HG02642 (cell line): Measurements from ENCODE around the gene IQGAP3.
"Not testable (repeated sequence)": the region's sequence is repeated elsewhere in the genome, so short reads cannot be mapped to it uniquely, and the experiment has no call there.

Source experiments
- ATAC-seq: cut with Tn5 transposase; IDR thresholded peaks from one replicate; pipeline ENCODE4 v1.9.1; 2021; ENCODE audit warnings: mild to moderate bottlenecking; ENCODE audit not compliant: unreplicated experiment, poor library complexity

IQGAP3 gene, protein sequence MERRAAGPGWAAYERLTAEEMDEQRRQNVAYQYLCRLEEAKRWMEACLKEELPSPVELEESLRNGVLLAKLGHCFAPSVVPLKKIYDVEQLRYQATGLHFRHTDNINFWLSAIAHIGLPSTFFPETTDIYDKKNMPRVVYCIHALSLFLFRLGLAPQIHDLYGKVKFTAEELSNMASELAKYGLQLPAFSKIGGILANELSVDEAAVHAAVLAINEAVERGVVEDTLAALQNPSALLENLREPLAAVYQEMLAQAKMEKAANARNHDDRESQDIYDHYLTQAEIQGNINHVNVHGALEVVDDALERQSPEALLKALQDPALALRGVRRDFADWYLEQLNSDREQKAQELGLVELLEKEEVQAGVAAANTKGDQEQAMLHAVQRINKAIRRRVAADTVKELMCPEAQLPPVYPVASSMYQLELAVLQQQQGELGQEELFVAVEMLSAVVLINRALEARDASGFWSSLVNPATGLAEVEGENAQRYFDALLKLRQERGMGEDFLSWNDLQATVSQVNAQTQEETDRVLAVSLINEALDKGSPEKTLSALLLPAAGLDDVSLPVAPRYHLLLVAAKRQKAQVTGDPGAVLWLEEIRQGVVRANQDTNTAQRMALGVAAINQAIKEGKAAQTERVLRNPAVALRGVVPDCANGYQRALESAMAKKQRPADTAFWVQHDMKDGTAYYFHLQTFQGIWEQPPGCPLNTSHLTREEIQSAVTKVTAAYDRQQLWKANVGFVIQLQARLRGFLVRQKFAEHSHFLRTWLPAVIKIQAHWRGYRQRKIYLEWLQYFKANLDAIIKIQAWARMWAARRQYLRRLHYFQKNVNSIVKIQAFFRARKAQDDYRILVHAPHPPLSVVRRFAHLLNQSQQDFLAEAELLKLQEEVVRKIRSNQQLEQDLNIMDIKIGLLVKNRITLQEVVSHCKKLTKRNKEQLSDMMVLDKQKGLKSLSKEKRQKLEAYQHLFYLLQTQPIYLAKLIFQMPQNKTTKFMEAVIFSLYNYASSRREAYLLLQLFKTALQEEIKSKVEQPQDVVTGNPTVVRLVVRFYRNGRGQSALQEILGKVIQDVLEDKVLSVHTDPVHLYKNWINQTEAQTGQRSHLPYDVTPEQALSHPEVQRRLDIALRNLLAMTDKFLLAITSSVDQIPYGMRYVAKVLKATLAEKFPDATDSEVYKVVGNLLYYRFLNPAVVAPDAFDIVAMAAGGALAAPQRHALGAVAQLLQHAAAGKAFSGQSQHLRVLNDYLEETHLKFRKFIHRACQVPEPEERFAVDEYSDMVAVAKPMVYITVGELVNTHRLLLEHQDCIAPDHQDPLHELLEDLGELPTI (N-terminal part only)

DNA sequence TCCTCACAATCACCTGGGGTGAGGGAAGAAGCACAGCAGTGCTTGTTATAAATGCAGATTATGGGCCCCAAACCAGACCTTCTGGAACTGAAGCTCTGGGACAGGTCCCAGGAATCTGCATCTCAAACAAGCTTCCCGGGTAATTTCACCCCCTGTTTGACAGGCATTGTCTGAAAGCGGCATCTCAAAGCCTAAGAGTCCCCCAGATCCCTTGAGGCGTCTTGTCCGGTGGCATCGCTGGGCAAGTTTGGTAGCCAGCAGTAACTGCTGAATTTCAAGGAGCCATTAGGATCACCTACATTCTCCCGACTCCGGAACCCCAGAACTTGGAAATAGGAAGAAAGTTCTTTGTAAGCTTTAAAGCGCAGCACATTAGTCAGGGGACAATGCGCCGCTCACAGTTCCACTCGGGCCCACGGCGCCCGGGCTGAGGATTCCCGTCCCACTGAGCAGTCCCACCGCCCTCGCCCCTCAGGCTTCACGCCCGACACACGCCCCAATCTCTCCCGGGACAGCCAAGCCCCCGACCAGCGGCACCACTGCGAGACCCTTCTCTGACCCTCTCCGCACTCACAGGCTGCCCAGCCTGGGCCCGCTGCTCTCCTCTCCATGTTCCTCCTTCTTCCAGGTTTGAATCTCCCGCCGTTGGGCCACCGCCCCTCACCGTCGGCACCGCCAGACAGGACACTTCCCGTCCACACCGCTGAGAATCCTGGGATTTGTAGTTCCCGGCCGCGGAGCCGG, at the start of gene IQGAP3:
Gene IQGAP3, minus strand, starts transcription at position 647 of the 744 bp plus-strand sequence. Its CDS starts 36 bp downstream, at position 611.
- ATAC-seq, result peak; percentile 71

DNA sequence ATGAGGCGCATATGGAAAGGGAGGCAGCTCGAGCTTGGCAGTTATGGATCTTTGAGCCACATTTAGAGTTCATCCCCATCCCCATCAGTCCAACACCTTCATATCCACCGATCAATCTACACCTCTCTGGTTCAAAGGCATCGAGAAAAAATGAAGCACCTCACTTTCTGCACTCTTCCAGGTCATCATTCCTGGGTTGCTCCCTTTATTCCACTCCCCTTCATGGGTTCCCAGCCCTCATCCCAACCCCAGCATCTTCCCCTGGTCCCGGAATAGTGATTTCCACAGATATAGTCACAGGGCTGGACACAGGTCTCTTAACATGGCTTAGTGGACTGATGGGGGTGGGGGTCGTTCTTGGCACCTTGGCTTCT, 47.2 kb upstream of the IQGAP3 start:
- ATAC-seq, result no peak

DNA sequence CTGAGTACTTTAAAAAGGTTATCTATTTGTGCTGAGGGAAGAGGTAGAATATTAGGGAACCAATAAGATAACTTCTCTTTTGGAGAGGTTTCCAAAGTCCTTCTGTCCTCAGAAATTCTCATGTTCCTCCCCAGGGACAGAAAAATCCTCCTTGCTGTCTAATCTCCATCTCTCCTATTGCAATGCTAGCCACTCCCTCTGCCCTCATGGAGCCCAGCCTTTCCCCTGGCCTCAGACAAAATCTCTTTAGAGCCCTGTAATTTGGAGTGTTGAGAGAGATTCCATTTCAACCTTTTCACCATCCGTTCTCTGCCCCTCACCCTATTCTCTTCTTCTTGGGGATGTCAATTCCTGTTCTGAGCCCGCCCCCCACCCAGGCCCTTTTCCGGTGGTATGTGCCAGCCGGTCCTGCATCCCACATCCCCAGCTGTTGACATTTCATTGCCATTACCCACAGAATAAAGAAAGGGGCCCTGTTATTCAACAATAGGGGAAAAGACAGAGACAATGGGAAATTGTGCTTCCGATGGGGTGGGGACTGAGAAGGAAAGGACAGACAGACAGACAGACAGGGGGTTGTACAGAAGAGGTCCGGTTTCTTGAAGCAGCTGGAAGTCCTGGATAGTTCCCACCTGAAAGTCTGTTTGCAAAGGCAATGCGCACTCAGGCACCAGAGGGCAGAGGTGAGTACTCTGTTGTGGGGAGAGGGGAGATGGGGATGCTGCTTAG, 46.7 kb upstream of the IQGAP3 start, which contains the start of gene HAPLN2:
Gene HAPLN2, plus strand, starts transcription at position 563 of the 729 bp plus-strand sequence. CDS start 4,076 bp downstream, outside the sequence.
- no peak for ATAC-seq

DNA sequence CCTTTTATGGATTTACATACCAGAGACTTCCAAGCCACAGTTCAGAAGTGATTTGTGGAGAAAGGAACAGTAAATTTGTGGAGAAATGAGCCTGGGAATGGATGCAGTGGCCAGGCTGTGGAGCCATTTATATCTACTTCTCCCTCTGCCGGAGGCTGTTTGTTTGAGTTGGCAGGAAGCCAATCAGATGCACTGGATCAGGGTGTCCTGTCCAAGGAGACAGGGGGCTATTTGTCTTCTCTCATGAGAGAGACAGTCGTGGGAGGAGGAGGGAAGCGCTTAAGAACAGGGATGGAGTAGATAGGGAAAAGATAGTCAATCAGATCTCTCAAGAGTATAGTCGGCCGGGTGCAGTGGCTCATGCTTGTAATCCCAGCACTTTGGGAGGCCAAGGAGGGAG, 44.1 kb upstream of the IQGAP3 start:
- ATAC-seq, result no peak

DNA sequence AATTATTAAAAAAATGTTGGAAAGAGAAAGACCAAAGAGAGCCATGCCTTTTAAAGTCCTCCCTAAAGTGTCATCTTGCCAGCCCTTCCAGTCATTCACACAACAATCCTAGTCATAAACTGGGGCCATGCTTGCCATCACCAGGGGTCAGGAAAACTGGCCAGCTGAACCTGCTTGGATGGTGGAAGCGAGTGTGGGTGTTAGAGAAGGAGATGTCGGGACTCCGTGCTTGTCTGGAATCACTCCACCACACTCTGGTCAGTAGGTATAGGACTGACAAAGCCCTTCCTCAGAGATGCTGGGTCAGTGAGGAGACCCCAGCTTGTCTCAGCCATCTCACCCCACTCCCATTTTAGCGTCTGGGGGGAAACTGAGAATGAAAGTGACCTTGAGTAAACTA, 43.6 kb upstream of the IQGAP3 start:
- ATAC-seq, result no peak

DNA sequence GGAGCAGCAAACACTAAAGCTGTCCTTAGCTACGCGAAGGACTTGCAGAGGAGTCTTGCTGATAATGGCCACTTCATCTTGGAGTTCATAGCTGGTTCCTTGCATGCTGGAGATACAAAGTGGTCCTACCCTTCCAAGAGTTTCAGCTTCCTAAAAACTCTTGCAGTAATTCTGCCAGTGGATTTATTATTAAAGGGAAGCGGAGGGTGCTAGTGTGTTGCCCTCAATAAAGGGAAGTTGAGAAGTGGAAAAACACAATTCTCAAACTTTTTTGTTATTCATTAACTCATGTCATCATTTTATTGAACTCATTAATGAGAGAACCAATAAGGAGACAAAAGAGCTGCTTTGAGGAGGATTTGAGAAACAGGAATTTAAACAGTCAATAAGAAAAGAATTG, 40.3 kb upstream of the IQGAP3 start:
- no peak for ATAC-seq

DNA sequence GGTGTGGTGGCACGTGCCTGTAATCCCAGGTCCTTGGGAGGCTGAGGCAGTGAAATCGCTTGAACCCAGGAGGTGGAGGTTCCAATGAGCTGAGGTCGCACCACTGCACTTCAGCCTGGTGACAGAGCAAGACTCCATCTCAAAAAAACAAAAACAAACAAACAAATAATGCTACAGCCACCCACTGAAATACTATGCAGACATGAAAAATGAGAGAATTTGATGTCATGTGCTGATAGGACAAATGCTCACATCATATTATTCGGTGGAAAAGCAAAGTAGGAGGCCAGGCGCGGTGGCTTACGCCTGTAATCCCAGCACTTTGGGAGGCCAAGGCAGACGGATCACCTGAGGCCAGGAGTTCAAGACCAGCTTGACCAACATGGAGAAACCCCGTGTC, 37.7 kb upstream of the IQGAP3 start:
- ATAC-seq, result not testable (repeated sequence)

DNA sequence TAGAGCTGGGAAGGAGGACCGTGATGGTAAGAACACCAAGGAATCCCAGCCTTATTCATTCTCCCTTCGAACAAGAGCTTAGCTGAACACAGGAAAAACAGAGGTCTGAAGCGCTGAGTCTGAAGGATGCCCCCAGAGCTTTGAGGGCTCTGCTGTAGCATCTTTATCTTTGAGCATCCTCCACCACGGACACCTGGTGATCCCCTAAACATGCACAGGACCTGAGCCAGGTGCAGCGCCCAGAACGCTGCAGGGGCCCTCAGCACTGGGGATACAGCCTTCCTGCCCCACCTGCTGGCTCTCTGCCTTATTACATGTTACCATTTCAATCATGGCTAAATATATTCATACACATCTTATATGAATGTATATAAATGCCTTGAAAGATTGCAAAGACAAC, 36.6 kb upstream of the IQGAP3 start:
- no peak for ATAC-seq

DNA sequence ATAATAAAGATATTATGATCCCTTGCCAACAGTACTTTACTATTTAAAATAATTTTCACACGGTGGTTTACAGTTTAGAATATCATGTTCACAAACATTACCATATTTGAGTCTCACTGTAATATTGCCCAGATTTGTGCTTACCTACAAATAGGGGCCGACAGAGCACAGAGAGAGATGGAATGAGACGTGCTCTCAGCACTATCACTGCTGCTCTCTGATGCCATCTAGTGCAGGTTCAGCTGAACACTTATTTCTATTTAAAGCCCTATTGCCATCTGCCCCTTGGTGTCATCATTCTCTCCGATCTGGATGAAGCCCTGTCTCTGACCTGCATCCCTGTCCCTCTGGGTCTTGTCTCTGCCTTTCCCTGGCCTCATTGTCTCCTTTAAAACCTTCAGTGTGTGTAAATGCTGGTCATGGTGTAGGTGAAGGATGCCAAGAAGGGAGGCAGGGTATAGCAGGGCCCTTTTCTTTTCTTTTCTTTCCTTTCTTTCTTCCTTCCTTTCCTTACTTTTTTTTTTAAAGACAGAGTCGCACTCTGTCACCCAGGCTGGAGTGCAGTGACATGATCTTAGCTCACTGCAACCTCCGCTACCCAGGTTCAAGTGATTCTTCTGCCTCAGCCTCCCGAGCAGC, 35.8 kb upstream of the IQGAP3 start:
- ATAC-seq, result no peak

DNA sequence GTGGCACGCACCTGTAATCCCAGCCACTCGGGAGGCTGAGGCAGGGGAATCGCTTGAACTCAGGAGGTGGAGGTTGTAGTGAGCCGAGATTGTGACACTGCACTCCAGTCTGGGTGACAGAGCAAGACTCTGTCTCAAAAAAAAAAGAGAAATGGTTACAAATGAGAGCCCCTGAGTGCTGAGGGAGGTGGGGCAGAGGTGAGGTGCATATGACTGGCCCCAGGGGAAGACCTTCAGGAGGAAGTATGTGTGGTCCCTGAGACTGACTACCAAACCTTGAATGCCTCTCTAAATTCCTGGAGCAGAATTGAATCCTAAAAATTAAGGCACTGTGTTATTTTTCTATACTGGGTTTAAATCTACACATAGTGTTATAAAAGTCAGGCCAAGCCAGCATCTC, 35.0 kb upstream of the IQGAP3 start:
- not testable (repeated sequence) for ATAC-seq

DNA sequence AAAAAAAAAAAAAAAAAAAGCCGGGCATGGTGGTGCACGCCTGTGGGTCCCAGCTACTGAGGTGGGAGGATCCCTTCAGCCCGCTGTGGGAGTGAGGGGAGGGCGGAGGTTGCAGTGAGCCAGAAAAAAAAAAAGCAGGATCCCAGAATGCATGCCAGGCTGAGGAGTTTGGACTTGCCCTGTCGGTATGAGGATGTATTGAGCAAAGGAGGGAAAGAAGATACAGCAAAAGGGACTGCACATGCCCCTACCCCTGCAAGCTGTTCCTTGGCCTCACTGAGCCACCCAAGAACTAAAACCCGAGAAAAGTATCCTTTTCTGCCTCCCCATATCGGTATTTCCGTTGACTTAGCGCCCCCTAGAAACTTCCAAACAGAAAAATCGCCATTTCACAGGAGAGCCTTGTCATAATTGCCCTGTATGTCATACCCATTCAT, 30.2 kb upstream of the IQGAP3 start:
- ATAC-seq, result no peak

DNA sequence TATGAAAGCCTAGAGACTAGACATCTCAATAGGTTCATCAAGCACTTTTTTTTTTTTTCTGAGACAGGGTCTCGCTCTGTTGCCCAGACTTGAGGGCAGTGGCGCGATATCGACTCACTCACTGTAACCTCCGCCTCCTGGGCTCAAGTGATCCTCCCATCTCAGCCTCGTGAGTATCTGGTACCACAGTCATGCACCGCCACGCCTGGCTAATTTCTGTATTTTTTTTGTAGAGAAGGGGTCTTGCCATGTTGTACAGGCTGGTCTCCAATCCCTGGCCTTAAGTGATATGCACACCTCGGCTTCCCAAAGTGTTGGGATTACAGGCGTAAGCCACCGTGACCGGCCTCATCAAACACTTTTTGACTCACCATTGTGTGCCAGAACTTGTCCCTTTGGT, 29.5 kb upstream of the IQGAP3 start:
- ATAC-seq, result no peak

DNA sequence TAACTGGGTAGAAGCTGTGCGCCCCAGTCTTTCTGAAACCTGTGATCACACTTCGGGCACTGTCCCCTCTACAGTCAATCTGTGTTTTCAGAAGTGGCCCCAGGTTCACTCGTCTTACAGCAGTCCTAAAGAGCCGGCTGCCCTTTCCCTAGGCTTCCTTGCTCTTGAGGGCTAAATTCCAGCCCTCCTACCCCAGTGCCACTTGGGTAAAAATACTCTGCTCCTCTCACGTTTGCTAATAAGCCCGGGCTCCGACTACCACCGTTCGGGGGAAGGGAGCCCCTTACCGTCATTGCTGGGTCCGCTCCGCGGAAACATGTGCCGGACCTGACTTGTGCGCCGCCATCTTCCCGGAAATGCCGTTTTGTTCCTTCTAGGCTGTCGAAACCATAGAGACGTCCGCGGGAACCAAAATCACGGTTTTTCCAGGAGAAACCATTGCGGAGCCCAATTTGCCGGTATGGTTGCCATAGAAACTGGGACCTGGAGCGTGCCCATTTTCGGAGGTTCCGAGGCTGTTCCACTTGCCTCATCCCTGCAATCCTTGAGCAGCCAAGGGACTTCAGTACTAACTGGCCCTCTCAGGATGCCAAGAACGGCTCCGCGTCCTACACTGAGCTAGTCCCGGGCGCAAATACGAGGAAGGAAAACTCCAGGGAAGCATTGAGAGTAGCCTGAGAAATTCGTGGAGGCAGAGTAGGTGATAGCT, 28.9 kb upstream of the IQGAP3 start, which contains the start of gene GPATCH4:
Gene GPATCH4, minus strand, starts transcription at position 358 of the 709 bp plus-strand sequence.
- ATAC-seq, result peak; percentile 60

DNA sequence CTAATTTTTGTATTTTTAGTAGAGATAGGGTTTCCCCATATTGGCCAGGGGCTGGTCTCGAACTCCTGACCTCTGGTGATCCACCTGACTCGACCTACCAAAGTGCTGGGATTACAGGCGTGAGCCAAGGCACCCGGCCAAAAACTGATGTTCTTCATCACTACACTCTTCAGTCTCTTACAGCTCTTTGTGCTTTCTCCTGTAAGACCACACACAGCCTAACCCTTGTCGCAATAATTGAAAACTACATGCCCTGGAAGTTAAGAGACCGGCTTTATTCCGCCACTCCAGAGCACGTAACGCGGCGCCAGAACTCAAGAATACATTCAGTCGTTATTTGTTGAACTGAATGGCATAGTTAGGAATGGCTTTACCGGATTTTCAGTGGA, 28.4 kb upstream of the IQGAP3 start:
- ATAC-seq, result no peak

DNA sequence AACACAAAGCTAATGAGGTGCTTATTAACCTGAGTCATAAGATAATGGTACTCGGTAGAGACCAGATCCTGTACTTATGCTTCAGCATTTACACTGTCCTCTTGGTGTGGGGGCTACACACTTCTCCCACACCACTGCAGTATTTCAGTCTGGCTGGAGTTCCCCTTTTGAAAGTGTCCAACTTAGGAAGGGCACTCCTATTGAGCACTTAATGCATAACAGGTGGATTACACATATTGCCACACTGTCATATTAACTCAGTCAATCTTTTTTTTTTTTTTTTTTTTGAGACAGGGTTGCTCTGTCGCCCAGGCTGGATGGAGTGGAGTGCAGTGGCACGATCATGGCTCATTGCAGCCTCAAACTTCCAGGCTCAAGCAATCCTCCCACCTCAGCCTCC, 27.4 kb upstream of the IQGAP3 start:
- no peak for ATAC-seq

DNA sequence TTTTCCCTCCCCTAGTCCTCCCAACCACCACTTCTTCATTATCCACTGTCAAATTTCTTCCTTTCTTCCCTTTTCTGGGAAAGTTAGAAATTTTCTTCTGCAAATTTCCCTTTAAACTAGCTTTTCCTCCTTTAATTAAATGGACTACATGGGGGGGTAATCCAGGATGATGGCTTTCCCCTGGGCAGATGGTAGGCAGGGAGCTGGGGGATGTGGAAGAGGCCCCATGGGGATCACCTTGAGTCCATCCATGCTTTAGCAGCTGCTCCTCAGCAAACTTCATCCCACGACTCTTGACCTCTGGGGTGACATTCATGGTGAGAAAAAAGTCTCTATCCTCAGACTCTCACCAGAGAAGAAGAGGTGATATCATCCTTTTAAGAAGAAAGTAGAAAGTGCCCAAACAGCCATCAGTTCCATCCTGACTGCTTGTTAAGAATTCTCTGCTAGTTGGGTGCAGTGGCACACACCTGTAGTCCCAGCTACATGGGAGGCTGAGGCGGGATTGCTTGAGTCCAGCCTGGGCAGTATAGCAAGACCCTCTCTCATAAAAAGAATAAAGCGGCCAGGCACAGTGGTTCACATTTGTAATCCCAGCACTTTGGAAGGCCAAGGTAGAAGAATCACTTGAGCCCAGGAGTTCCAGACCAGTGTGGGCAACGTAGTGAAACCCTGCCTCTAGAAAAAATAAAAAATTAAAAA, 26.5 kb upstream of the IQGAP3 start:
- no peak for ATAC-seq

DNA sequence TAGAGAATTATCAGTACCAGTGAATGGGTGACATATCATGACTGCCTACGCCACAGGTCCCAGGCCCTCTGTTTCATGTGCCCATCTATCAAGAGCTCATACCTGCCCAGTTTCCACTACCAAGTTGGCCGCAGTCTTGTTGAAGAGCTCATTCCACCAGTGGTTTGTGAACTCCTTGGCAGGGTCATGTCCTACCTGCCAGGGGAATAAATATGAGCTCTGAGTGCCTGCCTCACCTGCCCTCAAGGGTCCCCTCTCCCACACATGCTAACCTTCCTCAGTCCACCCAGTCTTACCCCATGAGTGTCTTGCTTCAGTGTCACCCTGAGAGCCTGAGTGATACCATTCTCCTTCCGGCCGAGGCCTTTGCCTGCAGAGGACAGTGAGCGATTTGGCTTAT, 25.8 kb upstream of the IQGAP3 start:
- no peak for ATAC-seq
